Pons (tissue), 1 donor: ENCODE measurements around the gene POLR2H.

Experiments
- DNase-seq: peaks from one replicate; pipeline ENCODE4 v3.0.0-alpha.2; 2016; ENCODE audit warnings: low spot score

Gene POLR2H

DNA sequence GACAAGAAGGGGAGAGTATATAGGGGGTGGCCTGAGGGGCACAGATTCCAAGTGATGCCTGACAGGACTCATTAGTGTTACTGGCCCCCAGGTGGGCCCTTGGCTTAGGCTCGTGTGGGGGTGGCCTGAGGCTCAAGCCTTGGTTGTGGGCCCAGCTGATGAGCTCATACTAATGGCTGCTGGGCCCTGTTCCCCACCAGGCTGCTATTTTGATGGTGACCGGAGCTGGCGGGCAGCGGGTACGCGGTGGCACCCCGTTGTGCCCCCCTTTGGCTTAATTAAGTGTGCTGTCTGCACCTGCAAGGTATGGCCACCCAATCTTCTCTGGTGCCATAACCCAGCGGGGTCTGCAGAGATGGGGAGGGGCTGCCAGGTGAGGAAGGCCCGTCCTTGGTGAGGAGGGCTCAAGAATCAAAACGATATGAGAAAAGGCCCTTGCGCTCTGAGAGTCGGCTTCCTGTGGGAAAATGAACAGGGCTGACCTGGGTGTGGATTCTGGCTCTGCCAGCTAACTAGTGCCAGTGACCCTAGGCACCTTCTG lies 25.7 kb downstream of the POLR2H start:
- DNase-seq, result no peak

DNA sequence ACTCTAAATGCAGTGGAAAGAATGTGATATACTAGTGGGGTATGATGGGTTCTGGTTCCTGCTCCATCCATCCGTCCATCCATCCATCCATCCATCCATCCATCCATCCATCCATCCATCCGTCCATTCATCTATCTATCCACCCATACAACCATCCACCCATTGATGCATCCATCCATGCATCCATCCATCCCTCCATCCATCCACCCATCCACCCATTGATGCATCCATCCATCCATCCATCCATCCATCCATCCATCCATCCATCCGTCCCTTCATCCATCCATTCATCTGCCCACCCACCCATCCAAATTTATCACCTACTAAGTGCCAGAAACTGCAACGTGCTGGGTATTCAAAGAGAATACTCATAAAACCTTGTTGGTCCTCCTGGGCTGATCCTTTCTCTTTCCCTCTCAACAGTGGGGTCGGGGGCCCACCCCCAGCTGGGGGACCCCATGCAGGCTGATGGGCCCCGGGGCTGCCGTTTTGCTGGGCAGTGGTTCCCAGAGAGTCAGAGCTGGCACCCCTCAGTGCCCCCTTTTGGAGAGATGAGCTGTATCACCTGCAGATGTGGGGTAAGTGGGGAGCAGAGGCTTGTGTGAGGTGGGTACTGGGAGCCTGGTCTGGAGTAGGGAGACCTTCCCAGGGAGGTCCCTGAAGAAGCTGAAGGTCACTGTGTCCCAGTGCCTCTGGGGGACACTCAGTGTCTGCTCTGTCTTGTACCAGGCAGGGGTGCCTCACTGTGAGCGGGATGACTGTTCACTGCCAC lies 26.8 kb downstream of the POLR2H start:
- no peak for DNase-seq

DNA sequence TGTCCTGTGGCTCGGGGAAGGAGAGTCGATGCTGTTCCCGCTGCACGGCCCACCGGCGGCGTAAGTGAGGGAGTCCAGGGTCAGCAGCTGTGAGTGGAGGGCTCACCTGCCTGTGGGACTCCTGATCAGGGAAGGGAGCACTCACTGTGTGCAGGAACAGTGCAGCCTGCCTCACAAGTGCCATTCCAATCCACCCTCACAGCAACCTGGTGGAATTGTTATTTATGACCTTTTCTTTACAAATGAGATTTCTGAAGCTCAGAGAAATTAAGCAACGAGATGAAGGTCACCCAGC lies 27.4 kb downstream of the POLR2H start:
- DNase-seq, result no peak

DNA sequence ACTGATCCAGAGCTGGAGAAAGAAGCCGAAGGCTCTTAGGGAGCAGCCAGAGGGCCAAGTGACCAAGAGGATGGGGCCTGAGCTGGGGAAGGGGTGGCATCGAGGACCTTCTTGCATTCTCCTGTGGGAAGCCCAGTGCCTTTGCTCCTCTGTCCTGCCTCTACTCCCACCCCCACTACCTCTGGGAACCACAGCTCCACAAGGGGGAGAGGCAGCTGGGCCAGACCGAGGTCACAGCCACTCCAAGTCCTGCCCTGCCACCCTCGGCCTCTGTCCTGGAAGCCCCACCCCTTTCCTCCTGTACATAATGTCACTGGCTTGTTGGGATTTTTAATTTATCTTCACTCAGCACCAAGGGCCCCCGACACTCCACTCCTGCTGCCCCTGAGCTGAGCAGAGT lies 27.9 kb downstream of the POLR2H start:
- DNase-seq, result no peak

DNA sequence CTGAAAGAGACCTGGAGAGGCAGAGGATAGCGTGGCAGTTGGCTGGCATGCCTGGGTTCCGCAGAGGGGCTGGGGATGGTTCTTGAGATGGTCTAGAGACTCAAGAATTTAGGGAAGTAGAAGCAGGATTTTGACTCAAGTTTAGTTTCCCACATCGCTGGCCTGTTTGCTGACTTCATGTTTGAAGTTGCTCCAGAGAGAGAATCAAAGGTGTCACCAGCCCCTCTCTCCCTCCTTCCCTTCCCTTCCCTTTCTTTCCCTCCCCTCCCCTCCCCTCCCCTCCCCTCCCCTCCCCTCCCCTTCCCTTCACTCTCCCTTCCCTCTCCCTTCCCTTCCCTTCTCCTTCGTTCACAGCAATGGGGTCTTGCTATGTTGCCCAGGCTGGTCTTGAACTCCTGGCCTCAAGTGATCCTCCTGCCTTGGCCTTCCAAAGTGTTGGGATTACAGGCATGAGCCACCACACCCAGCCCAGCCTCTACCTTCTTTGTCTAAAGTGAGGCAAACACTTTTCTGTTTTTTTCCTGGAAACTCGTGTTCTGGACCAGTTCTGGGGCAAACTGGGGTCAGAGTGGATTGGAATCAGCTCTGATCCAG lies 28.5 kb downstream of the POLR2H start:
- no peak for DNase-seq

DNA sequence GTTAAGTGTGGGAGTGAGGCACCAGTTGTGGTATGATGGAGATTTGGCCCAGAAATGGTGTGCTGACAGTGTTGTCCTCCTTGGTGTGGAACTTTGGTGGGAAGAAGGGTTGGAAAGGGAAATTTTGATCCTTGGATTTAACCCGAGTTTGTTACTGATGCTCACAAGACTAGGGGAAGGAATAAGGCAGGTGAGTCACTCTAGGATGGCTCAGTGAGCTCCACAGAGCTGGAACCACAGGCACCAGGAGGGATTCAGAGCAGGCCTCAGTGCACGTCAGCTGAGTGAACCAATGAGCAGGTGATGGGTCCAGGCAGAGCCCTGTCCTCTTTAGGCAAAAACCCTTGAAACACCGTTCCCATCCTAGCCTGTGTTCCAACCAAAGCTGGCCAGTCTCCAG lies 29.8 kb downstream of the POLR2H start:
- no peak for DNase-seq

DNA sequence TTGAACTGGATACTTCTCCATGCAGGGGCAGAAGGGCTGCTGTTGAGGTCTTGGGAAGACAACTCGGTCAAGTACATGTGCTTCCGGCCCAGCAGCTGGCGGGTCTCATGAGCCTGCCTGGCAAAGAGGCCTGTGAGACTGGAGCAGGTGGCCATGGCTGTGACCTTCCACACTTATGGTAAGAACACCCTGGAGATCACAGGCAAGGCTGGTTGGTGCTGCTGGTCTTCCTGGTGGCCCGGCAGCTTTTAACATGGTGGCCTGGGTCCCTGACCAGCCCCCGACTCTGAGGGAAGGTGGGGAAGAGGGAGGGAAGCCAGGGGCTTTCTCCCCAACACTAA lies 33.8 kb downstream of the POLR2H start:
- DNase-seq, result no peak

DNA sequence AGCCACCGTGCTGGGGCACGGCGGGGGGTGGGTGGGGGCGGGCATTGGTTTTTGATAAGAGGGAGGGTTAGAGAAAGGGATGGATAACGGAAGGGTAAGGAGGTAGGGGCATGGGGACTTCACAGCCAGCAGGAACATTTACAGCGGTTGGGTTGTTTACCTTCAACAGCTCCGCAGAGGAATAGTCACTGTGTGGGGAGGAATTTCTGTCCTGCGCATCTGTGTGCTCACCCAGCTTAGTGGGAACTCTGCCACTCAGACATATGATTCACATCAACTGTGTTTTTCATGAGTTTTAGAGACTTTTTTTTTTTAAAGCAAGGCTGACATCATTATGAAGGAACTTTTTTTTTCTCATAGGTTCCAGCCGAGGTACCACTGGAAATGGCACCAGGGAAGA lies 37.9 kb downstream of the POLR2H start:
- no peak for DNase-seq

DNA sequence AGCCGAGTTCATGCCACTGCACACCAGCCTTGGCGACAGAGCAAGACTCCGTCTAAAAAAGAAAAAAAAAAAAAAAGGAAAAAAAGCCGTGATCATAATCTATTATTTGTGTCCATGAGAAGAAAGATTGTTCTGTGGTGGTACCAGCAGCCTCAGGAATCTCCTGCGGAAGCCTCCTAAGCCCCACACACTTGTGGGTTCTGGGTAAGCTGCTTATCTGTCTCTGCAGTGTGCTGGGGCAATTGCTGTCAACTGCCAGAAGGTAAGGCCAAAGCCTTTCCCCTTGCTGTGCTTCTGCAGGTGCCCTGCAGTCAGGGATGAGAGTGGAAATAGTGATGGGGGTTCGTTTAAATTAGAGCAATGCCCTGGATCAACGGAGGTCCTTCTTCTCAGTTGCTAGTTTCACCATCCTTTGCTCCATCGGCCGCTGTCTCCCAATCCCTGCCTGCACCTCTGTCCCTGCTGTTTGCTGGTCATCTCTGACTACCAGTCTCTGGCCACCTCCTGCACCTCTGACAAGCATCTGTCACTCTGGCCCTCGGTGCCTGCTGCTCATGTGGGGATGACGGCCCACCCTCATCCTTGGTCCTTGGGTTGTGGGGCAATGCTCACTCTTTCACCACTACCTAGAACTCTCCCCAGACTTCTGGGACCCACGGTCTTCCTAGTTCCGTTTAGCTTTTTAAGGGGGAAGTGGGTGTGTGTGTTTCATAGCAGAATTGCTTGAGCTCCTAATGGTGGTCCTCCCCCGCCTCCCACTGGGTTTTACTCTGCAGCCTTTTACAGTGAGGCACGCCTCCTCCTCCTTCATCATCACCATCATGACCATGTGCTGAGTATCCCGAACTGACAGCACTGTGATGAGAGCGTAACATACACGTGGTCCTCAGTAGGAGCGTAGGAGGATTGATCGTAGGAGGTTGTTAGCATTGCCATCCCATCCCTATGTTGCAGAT lies 43.8 kb downstream of the POLR2H start:
- no peak for DNase-seq

DNA sequence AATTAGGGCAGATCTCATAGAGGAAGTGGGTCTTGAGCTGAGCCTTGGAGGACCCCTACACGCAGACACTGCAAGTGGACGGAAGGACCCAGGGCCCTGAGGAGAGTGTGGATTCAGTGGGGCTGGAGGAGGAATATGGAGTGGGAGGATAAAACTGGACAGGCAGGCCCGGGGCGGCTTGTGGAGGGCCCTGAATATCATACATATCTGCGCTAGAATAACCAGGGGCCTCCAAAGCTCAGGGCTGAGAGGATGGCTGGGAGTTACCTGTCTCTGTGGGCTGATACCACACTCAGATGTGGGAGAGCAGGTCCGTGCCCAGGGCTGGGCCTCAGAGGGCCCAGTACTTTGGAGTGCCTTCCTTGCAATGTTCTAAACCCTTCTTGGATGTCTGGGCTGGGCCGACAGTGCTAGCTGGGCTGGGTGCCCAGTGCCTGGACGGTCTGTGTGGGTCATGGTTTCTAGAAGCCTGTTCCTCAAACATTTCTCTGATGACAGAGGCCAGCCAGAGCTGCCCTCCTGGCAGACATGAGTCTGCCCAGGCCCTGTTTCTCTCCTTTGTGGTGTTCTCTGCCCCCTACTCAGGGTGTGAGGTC lies 47.9 kb downstream of the POLR2H start:
- DNase-seq, result no peak

DNA sequence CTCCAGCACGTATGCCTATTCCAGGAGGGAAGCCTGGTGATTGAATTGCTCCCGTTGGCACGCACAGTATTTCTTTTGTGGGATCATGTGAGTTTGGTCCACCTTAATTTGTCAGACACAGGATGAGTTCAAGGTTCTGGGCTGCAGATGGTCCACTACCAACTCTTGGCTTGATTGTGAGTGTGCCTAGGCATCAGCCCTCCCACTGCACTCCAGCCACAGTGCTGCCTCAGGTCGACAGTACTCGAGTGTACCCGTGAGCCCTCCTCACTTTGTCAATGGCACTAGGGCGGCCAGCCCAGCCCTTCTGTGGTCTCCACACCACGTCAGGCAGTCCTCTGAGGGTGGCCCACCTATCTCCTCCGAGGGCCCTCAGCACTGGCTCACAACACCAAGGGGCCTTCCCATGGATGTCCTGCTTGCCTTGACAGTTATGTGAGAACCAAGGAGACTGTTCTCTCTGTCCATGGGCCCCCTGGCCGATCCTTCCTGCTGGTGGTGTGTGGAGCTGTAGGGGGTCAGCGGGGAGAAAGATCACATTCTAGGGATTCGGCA lies 48.5 kb downstream of the POLR2H start:
- DNase-seq, result no peak

DNA sequence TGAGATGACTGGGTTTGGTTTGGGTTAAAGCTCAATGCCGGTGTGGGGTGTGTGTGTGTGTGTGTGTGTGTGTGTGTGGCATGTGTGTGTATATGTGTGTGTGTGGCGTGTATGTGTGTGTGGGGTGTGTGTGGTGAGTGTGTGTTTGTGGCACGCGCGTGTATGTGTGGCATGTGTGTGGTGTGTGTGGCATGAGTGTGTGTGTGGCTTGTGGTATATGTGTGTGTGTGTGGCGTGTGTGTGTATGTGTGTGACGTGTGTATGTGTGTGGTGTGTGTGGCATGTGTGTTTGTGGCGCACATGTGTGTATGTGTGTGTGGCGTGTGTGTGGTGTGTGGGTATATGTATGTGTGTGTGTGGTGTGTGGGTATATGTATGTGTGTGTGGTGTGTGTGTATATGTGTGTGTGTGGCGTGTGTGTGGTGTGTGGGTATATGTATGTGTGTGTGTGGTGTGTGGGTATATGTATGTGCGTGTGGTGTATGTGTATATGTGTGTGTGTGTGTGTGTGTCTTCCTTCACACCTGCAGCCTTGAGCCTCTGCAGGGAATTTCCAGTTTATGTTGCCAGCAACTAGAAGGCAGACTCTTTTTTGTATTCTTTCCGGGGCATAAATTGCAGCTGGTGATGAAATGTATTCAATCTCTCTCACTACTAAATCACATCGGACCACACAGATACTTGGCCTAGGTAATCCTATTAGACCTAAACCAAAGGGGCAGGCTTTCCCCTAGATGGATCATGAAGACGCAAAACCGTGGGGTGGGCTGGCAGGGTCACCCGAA lies 53.1 kb downstream of the POLR2H start:
- DNase-seq, result no peak

DNA sequence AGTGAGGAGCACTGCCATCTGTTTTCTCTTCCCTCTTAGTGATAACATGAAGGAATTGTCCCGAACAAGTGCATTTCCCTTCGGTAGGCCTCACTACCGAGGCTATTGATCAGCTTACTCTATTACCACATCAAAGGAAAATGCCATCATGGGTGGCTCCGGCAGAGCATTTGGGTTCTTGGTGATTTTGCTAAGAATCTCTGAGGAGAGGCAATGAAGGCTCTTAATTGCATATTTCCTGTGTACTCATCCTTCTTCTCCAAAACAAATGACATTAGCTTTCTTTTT lies 53.6 kb downstream of the POLR2H start:
- DNase-seq, result no peak

DNA sequence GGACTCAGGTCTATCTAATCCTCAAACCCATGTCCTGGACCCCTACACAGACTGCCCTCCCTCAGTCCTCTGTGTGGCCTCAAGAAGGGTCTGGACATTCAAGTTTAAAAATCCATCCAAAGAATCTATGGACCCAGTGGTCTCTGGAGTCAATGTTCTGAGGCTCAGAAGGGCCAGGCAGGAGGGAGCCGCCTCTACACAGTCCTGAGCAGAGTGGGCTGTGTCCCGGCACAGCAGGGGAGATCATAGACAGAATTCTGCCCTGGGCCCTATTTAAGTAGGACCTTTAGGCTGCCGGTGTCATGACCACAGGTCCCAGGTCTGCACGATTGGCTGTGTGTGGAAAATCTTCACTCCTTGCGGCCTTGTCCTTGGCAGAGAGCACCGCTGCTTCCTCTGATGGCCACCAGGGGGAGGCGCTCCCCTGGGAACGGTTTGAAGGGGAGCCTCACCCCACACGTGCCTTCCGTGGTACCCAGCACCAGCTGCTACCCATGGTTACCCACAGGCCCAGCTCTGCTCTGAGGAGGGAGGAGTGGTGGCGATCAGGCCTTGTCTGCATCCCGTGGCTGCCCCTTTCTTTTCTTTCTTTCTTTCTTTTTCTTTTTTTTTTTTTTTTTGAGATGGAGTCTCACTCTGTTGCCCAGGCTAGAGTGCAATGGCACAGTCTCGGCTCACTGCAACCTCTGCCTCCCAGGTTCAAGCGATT lies 56.3 kb downstream of the POLR2H start:
- peak; percentile 53 for DNase-seq
